Adrenal gland (tissue), 12 donors: ENCODE measurements around the gene UBTFL1. TPM values are rescaled to one million over a fixed set of nuclear protein-coding genes. Genes with fewer than 3 reads are reported as not detected.

Experiments
- polyA plus RNA-seq, 3 donors: library from polyadenylated mRNA; stranded (reverse); fragments of 200-250 nt in 2 of 3; fragments of 350-450 nt in 1 of 3; fragmentation: Illumina TruSeq in 1 of 3; extraction: RNeasy Lipid Tissue Mini Kit (QIAGEN cat#74804) in 1 of 3; gene quantifications; one replicate each; pipeline ENCODE4 v1.2.3, GENCODE V29; 2013 to 2014
- small RNA-seq, 2 donors: library from RNA; depleted of rRNA; stranded (forward); fragments of <200 nt; gene quantifications; one replicate each; pipeline ENCODE3, GENCODE V24; 2016
- total RNA-seq, 9 donors: library from RNA; depleted of rRNA in 4 of 9; stranded (reverse); fragments of >200 nt in 4 of 9; fragments of 120-200 nt in 1 of 9; fragmentation: NEBNext Ultra II Directional in 1 of 9; extraction: Animal tissue kit (Norgen Biotek cat#: 25700) in 1 of 9; gene quantifications; one replicate each; pipeline versions ENCODE4 v1.1.0 to v1.2.4, GENCODE V29; 2013 to 2023
- donor health status: healthy with polysubstance abuse.
- donor health status: Bipolar disorder and iron deficiency.
- donor health status: DM: yes; HTN: yes; CAD: no.
- donor health status: DM: no; HTN: no; CAD: no.
- donor health status: DM: no; HTN: no; CAD: no.
- donor health status: DM: yes; HTN: yes; CAD: no.

UBTFL1 gene
- total and polyA plus RNA-seq, 12 donors, result not detected

Small RNA genes lying within 50 kb of the gene (small RNA-seq; reads per million reads assigned to genes)
- gene AP000827.1 (0 reads per million in 2 donors), gene RF00275 (0 reads per million in 2 donors)

Other genes with a start within 250 kb of the UBTFL1 start
- gene TRIM64B, start 207.5 kb upstream of the UBTFL1 start, total RNA-seq, result not detected
- not detected for gene TRIM64B, start 207.5 kb upstream of the UBTFL1 start, polyA plus RNA-seq
- gene TRIM49D1, start 163.7 kb upstream of the UBTFL1 start, total RNA-seq, result not detected
- gene TRIM49D1, start 163.7 kb upstream of the UBTFL1 start, polyA plus RNA-seq, result not detected
- gene TRIM49D2, start 161.9 kb upstream of the UBTFL1 start, total RNA-seq, result not detected
- gene TRIM49D2, start 161.9 kb upstream of the UBTFL1 start, polyA plus RNA-seq, result not detected
- gene TRIM64, start 119.9 kb upstream of the UBTFL1 start, total RNA-seq, result not detected
- gene TRIM64, start 119.9 kb upstream of the UBTFL1 start, polyA plus RNA-seq, result not detected
- not detected for gene TRIM49C, start 54.8 kb upstream of the UBTFL1 start, total RNA-seq
- gene TRIM49C, start 54.8 kb upstream of the UBTFL1 start, polyA plus RNA-seq, result not detected
- gene NAALAD2, start 48.7 kb downstream of the UBTFL1 start, total RNA-seq, result 10 to 100 TPM in 5 of 9 donors, 1 to 10 TPM in 4; 6.0 to 43.0 (median 11.4) TPM
- 10 to 100 TPM; 11.8 to 33.1 (median 18.5) TPM for gene NAALAD2, start 48.7 kb downstream of the UBTFL1 start, polyA plus RNA-seq
- 10 to 100 TPM; 11.3 to 83.7 (median 34.6) TPM for gene CHORDC1, start 137.1 kb downstream of the UBTFL1 start, total RNA-seq
- 10 to 100 TPM; 34.5 to 47.6 (median 41.7) TPM for gene CHORDC1, start 137.1 kb downstream of the UBTFL1 start, polyA plus RNA-seq